ENCODE measurements around the gene BNIPL. TPM values are rescaled to one million over a fixed set of nuclear protein-coding genes. Genes with fewer than 3 reads are reported as not detected.

Gene BNIPL
- total and polyA plus RNA-seq, 2 of the 4 experiments (the other 2 are of a cell fraction) = under 0.01 to 0.38 TPM

- TF ChIP-seq MXI1 (IDR thresholded peaks at IDR 0.05; ENCODE audit: borderline replicate concordance, low read depth, low read length) = no peak
Measured at GRCh38 chr1:151009674-151010345, 26.6 kb upstream of the BNIPL start (continued).

DNA sequence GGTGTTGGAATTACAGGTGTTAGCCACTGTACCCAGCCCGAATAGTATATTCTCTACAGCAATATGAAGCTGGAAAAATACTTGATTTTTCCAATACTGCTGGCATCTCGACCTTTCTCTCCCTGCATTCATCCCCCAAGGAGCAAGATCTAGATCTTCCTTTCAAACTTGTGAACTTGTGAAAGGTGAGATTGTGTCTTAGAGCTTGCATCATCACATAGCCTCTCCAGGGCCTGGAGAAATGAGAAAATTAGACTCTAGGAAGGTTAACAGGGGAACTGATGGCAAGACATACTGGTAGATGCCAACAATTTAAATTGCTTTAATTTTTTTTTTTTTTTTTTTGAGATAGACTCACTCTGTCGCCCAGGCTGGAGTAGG is 26.1 kb upstream of the BNIPL start:
- Histone ChIP-seq H2AFZ (replicated peaks; ENCODE audit: low read length, poor library complexity) (no peak overlapping the region), H3K4me3 (ENCODE audit: insufficient read depth, low read depth, low read length) (no peak overlapping the region), H3K4me2 (ENCODE audit: low read depth, low read length) (no peak overlapping the region), H3K4me1 (ENCODE audit: control insufficient read depth, insufficient read depth, low read length) (peaks cover 5% of the 10 kb centered on the region; the same call in 1 of the 2 replicates), H3K9me3 (ENCODE audit: control insufficient read depth, insufficient read depth, low read length) (no peaks in the 10 kb centered on the region), H3K56ac (ENCODE audit: extremely low read depth, insufficient read depth, low read length) (no peak overlapping the region), H2BK120ac (ENCODE audit: low read depth, low read length) (no peak overlapping the region), H3K36me3 (ENCODE audit: control insufficient read depth, insufficient read depth, low read length) (no peaks in the 10 kb centered on the region), H3K79me1 (ENCODE audit: low read depth in 1 of 2, low read length in 2 of 2) (peaks cover 16 to 52% of the 10 kb centered on the region in 2 experiments), H2AK5ac (ENCODE audit: low read depth, low read length) (no peak overlapping the region), H3K18ac (ENCODE audit: low read depth, low read length) (no peak overlapping the region), H3K4ac (ENCODE audit: low read depth, low read length) (no peak overlapping the region), H4K5ac (ENCODE audit: low read depth, low read length) (no peak overlapping the region), H2AK9ac (replicated peaks; ENCODE audit: low read depth, low read length, poor library complexity) (no peak overlapping the region), H2BK5ac (ENCODE audit: low read depth, low read length, poor library complexity, severe bottlenecking) (no peak overlapping the region), H3K27me3 (ENCODE audit: control insufficient read depth, insufficient read depth, low read length) (no peaks in the 10 kb centered on the region), H2BK15ac (ENCODE audit: low read depth, low read length) (no peak overlapping the region), H2BK20ac (ENCODE audit: low read depth, low read length) (no peak overlapping the region), H3K9ac (ENCODE audit: low read depth, low read length) (no peak overlapping the region), H3K14ac (replicated peaks; ENCODE audit: low read depth, low read length) (no peak overlapping the region), H4K20me1 (ENCODE audit: insufficient read depth, low read length) (no peaks in the 10 kb centered on the region), H3K27ac (ENCODE audit: insufficient read depth, low read length) (no peak overlapping the region), H3K23ac (ENCODE audit: low read depth, low read length) (no peak overlapping the region), H3K9me1 (ENCODE audit: insufficient read depth, low read length) (peaks cover 11% of the 10 kb centered on the region), H4K91ac (ENCODE audit: insufficient read depth, low read depth, low read length) (no peak overlapping the region), H4K8ac (ENCODE audit: low read depth in 2 of 2, low read length in 2 of 2) (no peak overlapping the region)
- ChIA-PET POLR2A (ENCODE audit: unreplicated experiment) (no interaction called here), CTCF (interaction anchor here (1.0 kb wide), 1 partner anchor 49 kb away, joined by 5 read pairs; the partner anchor contains the start of gene CDC42SE1)
- DNase-seq = no peak
- in situ Hi-C loops (cut with MboI; ENCODE audit: low sequenced_read_pairs) (no loop called here), intact Hi-C loops (cut with micrococcal nuclease) (no loop called here), dilution Hi-C loops (cut with HindIII; ENCODE audit: low sequenced_read_pairs, unreplicated experiment) (no loop called here)
- WGBS, 2 experiments (ENCODE audit: extremely low coverage in 2 of 2, insufficient read length in 1 of 2) = no CpG with 5 or more reads among the region's 3 CpGs
- no TSS peak for BruUV-seq (replicated peaks)
- ATAC-seq (ENCODE audit: low read depth) = no peak
- TF ChIP-seq, protein P1, sequence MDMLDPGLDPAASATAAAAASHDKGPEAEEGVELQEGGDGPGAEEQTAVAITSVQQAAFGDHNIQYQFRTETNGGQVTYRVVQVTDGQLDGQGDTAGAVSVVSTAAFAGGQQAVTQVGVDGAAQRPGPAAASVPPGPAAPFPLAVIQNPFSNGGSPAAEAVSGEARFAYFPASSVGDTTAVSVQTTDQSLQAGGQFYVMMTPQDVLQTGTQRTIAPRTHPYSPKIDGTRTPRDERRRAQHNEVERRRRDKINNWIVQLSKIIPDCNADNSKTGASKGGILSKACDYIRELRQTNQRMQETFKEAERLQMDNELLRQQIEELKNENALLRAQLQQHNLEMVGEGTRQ (IDR thresholded peaks at IDR 0.05; ENCODE audit: low read depth, low read length) = no peak
- TF ChIP-seq POLR2A (IDR thresholded peaks at IDR 0.05; ENCODE audit: low read depth, low read length) (no peak), FOS (IDR thresholded peaks at IDR 0.05; ENCODE audit: low read depth, low read length) (no peak), CHD1 (IDR thresholded peaks at IDR 0.05; ENCODE audit: low read depth, low read length) (no peak), MAFK (IDR thresholded peaks at IDR 0.05; ENCODE audit: low read depth, low read length) (no peak), BHLHE40 (IDR thresholded peaks at IDR 0.05; ENCODE audit: low read depth, low read length) (no peak), NFE2L2 (IDR thresholded peaks at IDR 0.05; ENCODE audit: low read depth, low read length) (no peak), RFX5 (IDR thresholded peaks at IDR 0.05; ENCODE audit: low read depth, low read length) (no peak), MAZ (IDR thresholded peaks at IDR 0.05; ENCODE audit: borderline replicate concordance, low read depth, low read length) (no peak), SMC3 (IDR thresholded peaks at IDR 0.05; ENCODE audit: low read depth, low read length) (no peak), RCOR1 (IDR thresholded peaks at IDR 0.05; ENCODE audit: insufficient replicate concordance, low read length) (no peak)
